H9 (cell line): Measurements from ENCODE around the gene CD53. TPM values are rescaled to one million over a fixed set of nuclear protein-coding genes. Genes with fewer than 3 reads are reported as not detected.
"Not testable (repeated sequence)": the region's sequence is repeated elsewhere in the genome, so short reads cannot be mapped to it uniquely, and the experiment has no call there.

Experiments
- DNase-seq: peaks from one replicate; pipeline ENCODE4 v3.0.0-alpha.2; 2017
- H2AFZ ChIP-seq: one replicate; pipeline ENCODE4 v1.6.1; 2013; ENCODE audit warnings: mild to moderate bottlenecking, low read length, control low read depth, moderate library complexity
- H2AK5ac ChIP-seq: 2 replicates; pipeline ENCODE4 v1.6.1; 2013; ENCODE audit warnings: low read length, control low read depth, mixed read lengths; ENCODE audit not compliant: insufficient read length
- H2BK120ac ChIP-seq: one replicate; pipeline ENCODE4 v1.6.1; 2013; ENCODE audit warnings: low read depth, mild to moderate bottlenecking, low read length, control low read depth, inconsistent platforms; ENCODE audit not compliant: poor library complexity, severe bottlenecking
- H2BK12ac ChIP-seq: 2 replicates; pipeline ENCODE4 v1.6.1; 2013; ENCODE audit warnings: low read length, control low read depth, mixed read lengths, low read depth; ENCODE audit not compliant: insufficient read length
- H2BK15ac ChIP-seq: 2 replicates; pipeline ENCODE4 v1.6.1; 2013; ENCODE audit warnings: low read depth, low read length, control low read depth
- H2BK20ac ChIP-seq: one replicate; pipeline ENCODE4 v1.6.1; 2013; ENCODE audit warnings: low read depth, mild to moderate bottlenecking, low read length, control low read depth, inconsistent platforms; ENCODE audit not compliant: poor library complexity, severe bottlenecking
- H2BK5ac ChIP-seq: 2 replicates; pipeline ENCODE4 v1.6.1; 2013; ENCODE audit warnings: low read length, control low read depth, mixed read lengths; ENCODE audit not compliant: insufficient read length
- H3K14ac ChIP-seq: 2 replicates; pipeline ENCODE4 v1.6.1; 2013; ENCODE audit warnings: low read length, control low read depth; ENCODE audit not compliant: insufficient read depth
- H3K18ac ChIP-seq: 2 replicates; pipeline ENCODE4 v1.6.1; 2013; ENCODE audit warnings: low read depth, mild to moderate bottlenecking, mixed read lengths, low read length, control low read depth; ENCODE audit not compliant: insufficient read length
- H3K23ac ChIP-seq: 2 replicates; pipeline ENCODE4 v1.6.1; 2013; ENCODE audit warnings: low read length, control low read depth, mixed read lengths, low read depth; ENCODE audit not compliant: insufficient read length
- H3K23me2 ChIP-seq: 2 replicates; pipeline ENCODE4 v1.6.1; 2013; ENCODE audit warnings: low read depth, mild to moderate bottlenecking, mixed read lengths, low read length, control low read depth; ENCODE audit not compliant: insufficient read length, poor library complexity, severe bottlenecking
- H3K27ac ChIP-seq: 2 replicates; pipeline ENCODE4 v1.5.1; 2013; ENCODE audit warnings: low read length, control low read depth, mixed read lengths, low read depth; ENCODE audit not compliant: insufficient read length
- H3K27me3 ChIP-seq: 2 replicates; pipeline ENCODE4 v1.6.1; 2013; ENCODE audit warnings: low read length, control low read depth, inconsistent platforms; ENCODE audit not compliant: insufficient read depth
- H3K4ac ChIP-seq: 2 replicates; pipeline ENCODE4 v1.6.1; 2013; ENCODE audit warnings: low read depth, mild to moderate bottlenecking, control low read depth, inconsistent platforms, low read length, moderate library complexity
- H3K4me1 ChIP-seq: 2 replicates; pipeline ENCODE4 v1.6.1; 2013; ENCODE audit warnings: low read length, control low read depth, inconsistent platforms; ENCODE audit not compliant: insufficient read depth
- H3K4me2 ChIP-seq: 2 replicates; pipeline ENCODE4 v1.6.1; 2013; ENCODE audit warnings: low read length, control low read depth, mixed read lengths; ENCODE audit not compliant: insufficient read length, insufficient read depth
- H3K56ac ChIP-seq: 2 replicates; pipeline ENCODE4 v1.6.1; 2013; ENCODE audit warnings: low read depth, mild to moderate bottlenecking, mixed read lengths, low read length, control low read depth; ENCODE audit not compliant: insufficient read length
- H3K79me1 ChIP-seq: 2 replicates; pipeline ENCODE4 v1.6.1; 2013; ENCODE audit warnings: low read depth, mild to moderate bottlenecking, moderate library complexity, low read length, control low read depth, inconsistent platforms; ENCODE audit not compliant: insufficient read depth, poor library complexity, severe bottlenecking
- H3K79me2 ChIP-seq: 2 replicates; pipeline ENCODE4 v1.6.1; 2013; ENCODE audit warnings: low read length, control low read depth, inconsistent platforms; ENCODE audit not compliant: insufficient read depth
- H3K9ac ChIP-seq: 2 replicates; pipeline ENCODE4 v1.6.1; 2013; ENCODE audit warnings: low read length, control low read depth, mixed read lengths; ENCODE audit not compliant: insufficient read length; ENCODE audit errors: extremely low read depth
- H3K9me3 ChIP-seq: one replicate; pipeline ENCODE4 v1.6.1; 2013; ENCODE audit warnings: low read depth, low read length, inconsistent platforms; ENCODE audit not compliant: control insufficient read depth
- H3T11ph ChIP-seq: one replicate; pipeline ENCODE4 v1.6.1; 2013; ENCODE audit warnings: mild to moderate bottlenecking, low read length, control low read depth, inconsistent platforms
- H4K20me1 ChIP-seq: one replicate; pipeline ENCODE4 v1.6.1; 2013; ENCODE audit not compliant: control insufficient read depth, insufficient read length, insufficient read depth
- H4K5ac ChIP-seq: 2 replicates; pipeline ENCODE4 v1.6.1; 2013; ENCODE audit warnings: low read depth, mild to moderate bottlenecking, mixed read lengths, low read length, control low read depth; ENCODE audit not compliant: insufficient read length
- H4K8ac ChIP-seq: replicated peaks from 2 replicates; pipeline ENCODE4 v1.6.1; 2013; ENCODE audit warnings: low read length, control low read depth, mixed read lengths, low read depth; ENCODE audit not compliant: insufficient read length
- H4K91ac ChIP-seq: 2 replicates; pipeline ENCODE4 v1.6.1; 2013; ENCODE audit warnings: low read depth, mild to moderate bottlenecking, moderate library complexity, mixed read lengths, low read length, control low read depth; ENCODE audit not compliant: insufficient read length
- H3K27ac Mint-ChIP-seq, 3 experiments: 2 replicates in 2 of 3; 3 replicates in 1 of 3; pipeline ENCODE4 v1.8.0; 2020 to 2021; ENCODE audit warnings: mixed read lengths in 3 of 3, mild to moderate bottlenecking in 1 of 3, moderate library complexity in 1 of 3
- H3K27me3 Mint-ChIP-seq: 2 replicates; pipeline ENCODE4 v1.8.0; 2021; ENCODE audit warnings: low read depth, mild to moderate bottlenecking, moderate library complexity, mixed read lengths
- H3K36me3 Mint-ChIP-seq, 3 experiments: 2 replicates in 2 of 3; 3 replicates in 1 of 3; pipeline ENCODE4 v1.8.0; 2020 to 2021; ENCODE audit warnings: low read depth in 3 of 3, mixed read lengths in 3 of 3; ENCODE audit not compliant: insufficient read depth in 1 of 3
- H3K4me1 Mint-ChIP-seq, 2 experiments: 2 replicates each; pipeline ENCODE4 v1.8.0; 2020; ENCODE audit warnings: mixed read lengths in 2 of 2
- H3K4me3 Mint-ChIP-seq, 2 experiments: 2 replicates in 1 of 2; 3 replicates in 1 of 2; pipeline ENCODE4 v1.8.0; 2020 to 2021; ENCODE audit warnings: mild to moderate bottlenecking in 2 of 2, mixed read lengths in 2 of 2, moderate library complexity in 1 of 2
- H3K9me3 Mint-ChIP-seq, 2 experiments: 2 replicates in 1 of 2; 3 replicates in 1 of 2; pipeline ENCODE4 v1.8.0; 2020; ENCODE audit warnings: mild to moderate bottlenecking in 2 of 2, mixed read lengths in 2 of 2, moderate library complexity in 1 of 2
- WGBS: extraction: QIAGEN DNeasy Blood & Tissue Kit; methylation state at CpG from one replicate; pipeline ENCODE4 v1.1.7; 2013; ENCODE audit warnings: missing lambda C conversion rate, low lambda C conversion rate, mixed read lengths; ENCODE audit not compliant: insufficient read length; ENCODE audit errors: extremely low coverage; 5-methylcytosine and 5-hydroxymethylcytosine counted together
- total RNA-seq: library from RNA; stranded (reverse); gene quantifications from 2 replicates; pipeline ENCODE4 v1.2.1, GENCODE V29; 2021

Gene CD53
- total RNA-seq, 1 experiment from 2014 or later: 0.15 TPM

GRCh38 chr1:110861942-110862341 lies 11.0 kb upstream of the CD53 start:
- not testable (repeated sequence) for H3K79me2 ChIP-seq, H3K4me1 ChIP-seq, H3K27me3 Mint-ChIP-seq, H2AFZ ChIP-seq, H3K27me3 ChIP-seq, H3K18ac ChIP-seq, H3K4me2 ChIP-seq, H3K4me1 Mint-ChIP-seq, H3K36me3 Mint-ChIP-seq, H3K9me3 ChIP-seq, H4K91ac ChIP-seq, H2AK5ac ChIP-seq, H3K4ac ChIP-seq, H3K56ac ChIP-seq, H3K27ac Mint-ChIP-seq, H3K4me3 Mint-ChIP-seq, H2BK15ac ChIP-seq, H2BK12ac ChIP-seq, H3K27ac ChIP-seq, DNase-seq, H3K79me1 ChIP-seq, H4K20me1 ChIP-seq, H2BK20ac ChIP-seq, H3K14ac ChIP-seq, H3K23ac ChIP-seq, H3T11ph ChIP-seq, H4K8ac ChIP-seq, H3K9ac ChIP-seq, H2BK120ac ChIP-seq, H2BK5ac ChIP-seq, H4K5ac ChIP-seq, H3K23me2 ChIP-seq
- WGBS: no CpG with 5 or more reads among the region's 1 CpG
- peaks cover 34 to 48% of the 10 kb centered on the region in 2 experiments for H3K9me3 Mint-ChIP-seq
